ENCODE results near the gene MEGF10. TPM values are rescaled to one million over a fixed set of nuclear protein-coding genes. Genes with fewer than 3 reads are reported as not detected.

The MEGF10 gene
- total and polyA plus RNA-seq, 7 donors = under 0.01 to 3.6 (median 1.7) TPM; not detected in 1

- H3K9me3 ChIP-seq = no peaks in the 10 kb centered on the region
- no peak overlapping the region for H3K27ac ChIP-seq
- H3K36me3 ChIP-seq = no peaks in the 10 kb centered on the region
- TF ChIP-seq CTCF (IDR thresholded peaks at IDR 0.05) = no peak
- TF ChIP-seq POLR2AphosphoS5 (IDR thresholded peaks at IDR 0.05) = no peak
- TF ChIP-seq POLR2A (IDR thresholded peaks at IDR 0.05) = no peak
- TF ChIP-seq EP300 (IDR thresholded peaks at IDR 0.05) = no peak
- H3K4me3 ChIP-seq = no peak overlapping the region
- no peaks in the 10 kb centered on the region for H3K4me1 ChIP-seq
- H3K27me3 ChIP-seq = no peaks in the 10 kb centered on the region
- DNase-seq = no peak
- intact Hi-C loops (cut with DNase I) = no loop called here
Observed at GRCh38 chr5:127430627-127431026, 140.0 kb downstream of the MEGF10 start.

GRCh38 chr5:127431977-127432585 lies 141.5 kb downstream of the MEGF10 start:
- no peaks in the 10 kb centered on the region for H3K9me3 ChIP-seq
- WGBS, 2 donors = 61 to 76% methylated on average over 7 of the region's 7 CpGs
- TF ChIP-seq EP300 (IDR thresholded peaks at IDR 0.05) (no peak), CTCF (IDR thresholded peaks at IDR 0.05) (no peak), POLR2AphosphoS5 (IDR thresholded peaks at IDR 0.05) (no peak), POLR2A (IDR thresholded peaks at IDR 0.05) (no peak)
- no peaks in the 10 kb centered on the region for H3K4me1 ChIP-seq
- H3K36me3 ChIP-seq = no peaks in the 10 kb centered on the region
- no peak overlapping the region for H3K4me3 ChIP-seq
- intact Hi-C loops (cut with DNase I) = no loop called here
- DNase-seq = no peak
- no peak overlapping the region for H3K27ac ChIP-seq
- H3K27me3 ChIP-seq = no peaks in the 10 kb centered on the region

DNA sequence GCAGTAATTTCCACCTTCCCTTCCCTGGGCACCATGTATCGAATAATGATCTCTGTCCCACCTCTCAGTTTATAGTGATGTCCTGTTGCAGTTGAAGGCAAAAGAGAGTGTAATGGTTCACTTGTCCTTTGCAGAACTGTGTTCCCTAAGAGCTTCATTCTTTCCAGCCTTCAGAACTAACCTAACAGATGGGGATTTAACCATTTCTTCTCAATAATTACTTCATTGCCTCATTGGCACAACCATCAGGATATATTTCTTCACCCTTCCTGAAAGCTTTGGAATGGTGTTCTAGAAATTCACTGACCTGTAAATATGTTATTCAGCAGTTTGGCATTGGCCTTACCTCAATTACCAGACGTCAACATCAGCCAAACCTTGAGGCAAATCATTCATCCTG lies 142.9 kb downstream of the MEGF10 start:
- 89 to 91% methylated on average over 2 of the region's 2 CpGs for WGBS, 2 donors
- TF ChIP-seq EP300 (IDR thresholded peaks at IDR 0.05) = no peak
- TF ChIP-seq POLR2A (IDR thresholded peaks at IDR 0.05) = no peak
- no peak for TF ChIP-seq POLR2AphosphoS5 (IDR thresholded peaks at IDR 0.05)
- TF ChIP-seq CTCF (IDR thresholded peaks at IDR 0.05) = no peak
- intact Hi-C loops (cut with DNase I) = no loop called here
- no peak for DNase-seq
- no peaks in the 10 kb centered on the region for H3K9me3 ChIP-seq
- no peaks in the 10 kb centered on the region for H3K4me1 ChIP-seq
- H3K27ac ChIP-seq = no peak overlapping the region
- no peaks in the 10 kb centered on the region for H3K27me3 ChIP-seq
- no peak overlapping the region for H3K4me3 ChIP-seq
- H3K36me3 ChIP-seq = no peaks in the 10 kb centered on the region

- Histone ChIP-seq H3K4me3 (no peak overlapping the region), H3K27me3 (no peaks in the 10 kb centered on the region), H3K4me1 (no peaks in the 10 kb centered on the region), H3K27ac (no peak overlapping the region), H3K36me3 (no peaks in the 10 kb centered on the region), H3K9me3 (no peaks in the 10 kb centered on the region)
- DNase-seq = no peak
- WGBS, 2 donors = 92 to 95% methylated on average over 12 of the region's 12 CpGs
- intact Hi-C loops (cut with DNase I) = no loop called here
- TF ChIP-seq POLR2A (IDR thresholded peaks at IDR 0.05) = no peak
- TF ChIP-seq EP300 (IDR thresholded peaks at IDR 0.05) = no peak
- TF ChIP-seq POLR2AphosphoS5 (IDR thresholded peaks at IDR 0.05) = no peak
- no peak for TF ChIP-seq CTCF (IDR thresholded peaks at IDR 0.05)
Observed at GRCh38 chr5:127434588-127434987, 144.0 kb downstream of the MEGF10 start.

DNA sequence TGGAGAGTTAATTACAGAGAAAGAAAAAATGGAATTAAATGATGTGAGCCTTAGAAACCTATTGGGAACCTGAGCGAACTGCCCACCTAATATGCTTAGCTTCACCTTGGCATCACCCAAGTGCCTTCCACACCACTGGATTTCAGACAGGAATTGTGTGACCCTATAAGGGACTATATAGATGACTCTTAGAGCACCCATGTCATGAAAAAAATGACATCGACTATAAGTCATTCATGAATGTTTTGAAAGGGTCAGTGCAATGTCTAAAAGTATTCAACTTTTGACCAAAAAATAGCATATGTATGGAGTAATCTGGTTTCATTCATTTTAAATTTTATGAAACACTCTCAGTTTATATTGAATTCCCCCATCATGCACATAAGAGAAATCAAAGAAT lies 145.2 kb downstream of the MEGF10 start:
- WGBS, 2 donors = 91 to 94% methylated on average over 2 of the region's 2 CpGs
- no peak overlapping the region for H3K27ac ChIP-seq
- H3K36me3 ChIP-seq = no peaks in the 10 kb centered on the region
- intact Hi-C loops (cut with DNase I) = no loop called here
- no peaks in the 10 kb centered on the region for H3K4me1 ChIP-seq
- no peaks in the 10 kb centered on the region for H3K9me3 ChIP-seq
- TF ChIP-seq EP300 (IDR thresholded peaks at IDR 0.05) = no peak
- no peak for TF ChIP-seq POLR2AphosphoS5 (IDR thresholded peaks at IDR 0.05)
- no peak for TF ChIP-seq CTCF (IDR thresholded peaks at IDR 0.05)
- TF ChIP-seq POLR2A (IDR thresholded peaks at IDR 0.05) = no peak
- no peaks in the 10 kb centered on the region for H3K27me3 ChIP-seq
- DNase-seq = no peak
- H3K4me3 ChIP-seq = no peak overlapping the region

All from sigmoid colon (tissue), 7 donors.